Prostate gland (tissue), 2 donors: ENCODE measurements around the gene FAM118B. TPM values are rescaled to one million over a fixed set of nuclear protein-coding genes. Genes with fewer than 3 reads are reported as not detected.

Experiments
- DNase-seq: peaks from one replicate; pipeline ENCODE4 v3.0.0-alpha.2; 2019; ENCODE audit warnings: low spot score
- H3K27ac ChIP-seq, 2 donors: fragments of 200-600 bp; sonication (generic); 2 replicates each; pipeline ENCODE4 v1.5.1; 2017 to 2019
- H3K27me3 ChIP-seq: fragments of 200-600 bp; sonication (generic); replicated peaks from 2 replicates; pipeline ENCODE4 v1.5.1; 2019; ENCODE audit not compliant: insufficient read depth
- H3K36me3 ChIP-seq, 2 donors: fragments of 200-600 bp; sonication (generic); 1 replicate in 1 of 2; 2 replicates in 1 of 2; pipeline versions ENCODE4 v1.5.1 to v1.8.1; 2017 to 2019
- H3K4me1 ChIP-seq: fragments of 200-600 bp; sonication (generic); replicated peaks from 2 replicates; pipeline ENCODE4 v1.5.1; 2019
- H3K4me3 ChIP-seq, 2 donors: fragments of 200-600 bp; sonication (generic); 2 replicates each; pipeline ENCODE4 v1.5.1; 2017 to 2019
- H3K9me3 ChIP-seq: fragments of 200-600 bp; sonication (generic); 2 replicates; pipeline ENCODE4 v1.5.1; 2017
- CTCF ChIP-seq, 4 experiments: fragments of 200-600 bp in 2 of 4; fragments of 450-650 bp in 2 of 4; sonication (generic) in 2 of 4; IDR thresholded peaks; 1 replicate in 3 of 4; 2 replicates in 1 of 4; pipeline ENCODE4 v1.5.1; 2016 to 2019; ENCODE audit warnings: antibody characterized with exemption in 4 of 4, mild to moderate bottlenecking in 2 of 4, moderate library complexity in 2 of 4
- POLR2A ChIP-seq: fragments of 450-650 bp; IDR thresholded peaks from one replicate; pipeline ENCODE4 v1.6.1; 2016; ENCODE audit warnings: antibody characterized with exemption, mild to moderate bottlenecking
- POLR2AphosphoS5 ChIP-seq: sonication (generic); formaldehyde crosslinking; IDR thresholded peaks from one replicate; pipeline ENCODE4 v1.6.1; 2017; ENCODE audit warnings: antibody characterized with exemption
- WGBS: methylation state at CpG from one replicate; pipeline ENCODE4 v1.1.5; 2018; 5-methylcytosine and 5-hydroxymethylcytosine counted together
- intact Hi-C: fragments of 100-400 bp; cut with DNase I; formaldehyde crosslinking; loops from one replicate; pipeline ENCODE4 v1.14.2; 2022
- total RNA-seq, 2 donors: library from RNA; depleted of rRNA; stranded (reverse); fragments of >200 nt; gene quantifications; one replicate each; pipeline ENCODE4 v1.1.0, GENCODE V29; 2016

The FAM118B gene
- total RNA-seq, 2 donors from 2014 or later = 18.9 to 21.7 TPM

DNA sequence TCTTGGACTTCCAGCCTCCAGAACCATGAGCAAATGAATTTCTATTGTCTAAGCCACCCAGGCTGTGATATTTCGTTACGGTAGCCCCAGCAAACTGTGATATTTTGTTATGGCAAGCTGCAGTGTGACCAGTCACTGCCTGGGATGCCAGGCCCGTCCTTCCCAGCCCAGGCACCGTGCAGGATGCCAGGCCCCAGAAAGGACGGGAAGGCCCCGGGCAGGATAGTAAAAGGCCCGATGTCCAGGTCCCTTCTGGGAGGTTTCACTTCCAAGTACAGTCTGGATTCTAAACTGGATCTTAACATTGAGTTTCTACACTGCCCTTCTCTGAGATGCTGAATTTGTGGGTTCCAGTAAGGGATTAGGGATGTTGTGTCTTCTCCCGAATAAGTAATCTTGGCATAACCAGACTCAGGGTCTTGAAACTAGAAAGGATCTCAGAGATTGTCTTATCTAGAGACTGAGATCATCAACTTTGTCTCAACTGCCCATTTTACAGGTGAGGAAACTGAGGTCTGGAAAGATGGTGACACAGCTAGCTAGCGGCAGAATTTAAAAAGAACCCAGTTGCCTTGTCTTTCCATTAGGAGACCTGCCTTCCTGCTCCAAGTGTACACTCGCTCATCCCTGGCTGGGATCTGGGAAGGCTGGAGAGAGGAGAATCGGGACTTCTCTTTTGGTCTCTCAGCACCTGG, 20.1 kb upstream of the FAM118B start:
- TF ChIP-seq POLR2A = no peak
- TF ChIP-seq CTCF (IDR thresholded peaks at IDR 0.05) = no peak
- TF ChIP-seq POLR2AphosphoS5 = no peak
- no peaks in the 10 kb centered on the region for H3K36me3 ChIP-seq
- intact Hi-C loops = no loop called here
- no peaks in the 10 kb centered on the region for H3K9me3 ChIP-seq
- no peak overlapping the region for H3K27ac ChIP-seq
- H3K4me3 ChIP-seq = no peak overlapping the region
- DNase-seq = no peak
- 95% methylated on average over 11 of the region's 11 CpGs for WGBS
- no peaks in the 10 kb centered on the region for H3K4me1 ChIP-seq
- H3K27me3 ChIP-seq = no peaks in the 10 kb centered on the region

- DNase-seq = no peak
- H3K36me3 ChIP-seq = no peaks in the 10 kb centered on the region
- intact Hi-C loops = no loop called here
- H3K27ac ChIP-seq = no peak overlapping the region
- WGBS = 92% methylated on average over 7 of the region's 7 CpGs
- no peak overlapping the region for H3K4me3 ChIP-seq
- TF ChIP-seq POLR2AphosphoS5 = no peak
- H3K4me1 ChIP-seq = no peaks in the 10 kb centered on the region
- H3K27me3 ChIP-seq = no peaks in the 10 kb centered on the region
- H3K9me3 ChIP-seq = no peaks in the 10 kb centered on the region
Observed at GRCh38 chr11:126192361-126192760, 19.2 kb upstream of the FAM118B start.

GRCh38 chr11:126193038-126193478, 18.5 kb upstream of the FAM118B start:
- Histone ChIP-seq H3K36me3 (no peaks in the 10 kb centered on the region), H3K4me1 (no peaks in the 10 kb centered on the region), H3K4me3 (no peak overlapping the region), H3K9me3 (no peaks in the 10 kb centered on the region), H3K27ac (no peak overlapping the region), H3K27me3 (no peaks in the 10 kb centered on the region)
- no peak for DNase-seq
- TF ChIP-seq POLR2A (no peak), CTCF (IDR thresholded peaks at IDR 0.05) (no peak)
- intact Hi-C loops = no loop called here
- WGBS = 95% methylated on average over 14 of the region's 16 CpGs

- Histone ChIP-seq H3K4me1 (no peaks in the 10 kb centered on the region), H3K27me3 (no peaks in the 10 kb centered on the region), H3K27ac (no peak overlapping the region), H3K36me3 (no peaks in the 10 kb centered on the region), H3K9me3 (no peaks in the 10 kb centered on the region), H3K4me3 (no peak overlapping the region)
- intact Hi-C loops = loop anchor here (1.0 kb wide), 1 partner anchor 271 kb away; no protein-coding TSS in a partner anchor
- TF ChIP-seq CTCF (IDR thresholded peaks at IDR 0.05) = peak; percentile 41 to 86 (median 81)
- TF ChIP-seq POLR2AphosphoS5 = peak; percentile 15
- no peak for TF ChIP-seq POLR2A
- WGBS = 38% methylated on average over 9 of the region's 9 CpGs
- peak; percentile 28 for DNase-seq
Observed at GRCh38 chr11:126194121-126194543, 17.4 kb upstream of the FAM118B start.

- Histone ChIP-seq H3K36me3 (no peaks in the 10 kb centered on the region), H3K4me1 (no peaks in the 10 kb centered on the region), H3K27me3 (no peaks in the 10 kb centered on the region), H3K9me3 (no peaks in the 10 kb centered on the region), H3K27ac (no peak overlapping the region), H3K4me3 (no peak overlapping the region)
- TF ChIP-seq CTCF (IDR thresholded peaks at IDR 0.05) = no peak
- TF ChIP-seq POLR2AphosphoS5 = no peak
- TF ChIP-seq POLR2A = no peak
- DNase-seq = no peak
- intact Hi-C loops = no loop called here
- 99% methylated on average over 3 of the region's 3 CpGs for WGBS
Observed at GRCh38 chr11:126195119-126195518, 16.5 kb upstream of the FAM118B start.
